Measurements from ENCODE around the gene AFAP1. TPM values are rescaled to one million over a fixed set of nuclear protein-coding genes. Genes with fewer than 3 reads are reported as not detected.
A peak's percentile ranks its signal among the peaks of the same experiment; 100 is the strongest.

The AFAP1 gene
- total RNA-seq, 1 experiment from 2014 or later: 22.5 TPM

- Mint-ChIP-seq H3K27me3 (ENCODE audit: insufficient read depth, unreplicated experiment) (no peaks in the 10 kb centered on the region), H3K9me3 (ENCODE audit: unreplicated experiment) (no peaks in the 10 kb centered on the region), H3K27ac (ENCODE audit: low read depth, unreplicated experiment) (no peak overlapping the region), H3K36me3 (ENCODE audit: insufficient read depth, unreplicated experiment) (peaks cover 6% of the 10 kb centered on the region), H3K4me1 (ENCODE audit: insufficient read depth, unreplicated experiment) (peaks cover 34% of the 10 kb centered on the region), H3K4me3 (ENCODE audit: unreplicated experiment) (no peak overlapping the region)
- ChIA-PET CTCF (interaction anchor here (1.0 kb wide), 1 partner anchor 151 kb away, joined by 3 read pairs; no protein-coding TSS in a partner anchor), POLR2A (interaction anchor here (0.6 to 2.0 kb wide), 2 partner anchors 10 to 418 kb away, joined by 3 to 5 read pairs; no protein-coding TSS in a partner anchor)
- DNase-seq (ENCODE audit: unreplicated experiment): no peak
- intact Hi-C loops (cut with micrococcal nuclease): no loop called here
- TF ChIP-seq CTCF (IDR thresholded peaks at IDR 0.05; ENCODE audit: unreplicated experiment): no peak
- no TSS peak for BruUV-seq (replicated peaks)
Observed at GRCh38 chr4:7966281-7967062, 26.8 kb upstream of the AFAP1 start.

- ChIA-PET POLR2A (interaction anchor here (0.6 to 1.5 kb wide), 2 partner anchors 9 to 13 kb away, joined by 3 read pairs; no protein-coding TSS in a partner anchor), CTCF (interaction anchor here (0.5 to 1.1 kb wide), 4 partner anchors 23 to 163 kb away, joined by 3 to 9 read pairs (median 4); no protein-coding TSS in a partner anchor)
- DNase-seq (ENCODE audit: unreplicated experiment): peak; percentile 91
- H3K36me3 Mint-ChIP-seq (ENCODE audit: insufficient read depth, unreplicated experiment): peaks cover 11% of the 10 kb centered on the region
- H3K4me1 Mint-ChIP-seq (ENCODE audit: insufficient read depth, unreplicated experiment): peaks cover 40% of the 10 kb centered on the region
- intact Hi-C loops (cut with micrococcal nuclease): no loop called here
- H3K4me3 Mint-ChIP-seq (ENCODE audit: unreplicated experiment): no peak overlapping the region
- TF ChIP-seq CTCF (IDR thresholded peaks at IDR 0.05; ENCODE audit: unreplicated experiment): no peak
- BruUV-seq (replicated peaks): no TSS peak
- H3K9me3 Mint-ChIP-seq (ENCODE audit: unreplicated experiment): no peaks in the 10 kb centered on the region
- H3K27ac Mint-ChIP-seq (ENCODE audit: low read depth, unreplicated experiment): peak overlapping the region; percentile 61
- H3K27me3 Mint-ChIP-seq (ENCODE audit: insufficient read depth, unreplicated experiment): no peaks in the 10 kb centered on the region
Observed at GRCh38 chr4:7964890-7965662, 25.4 kb upstream of the AFAP1 start.

GRCh38 chr4:7964459-7964858 lies 24.8 kb upstream of the AFAP1 start:
- Mint-ChIP-seq H3K9me3 (ENCODE audit: unreplicated experiment) (no peaks in the 10 kb centered on the region), H3K4me3 (ENCODE audit: unreplicated experiment) (no peak overlapping the region), H3K4me1 (ENCODE audit: insufficient read depth, unreplicated experiment) (peaks cover 34% of the 10 kb centered on the region), H3K36me3 (ENCODE audit: insufficient read depth, unreplicated experiment) (peaks cover 11% of the 10 kb centered on the region), H3K27ac (ENCODE audit: low read depth, unreplicated experiment) (peak overlapping the region; percentile 61), H3K27me3 (ENCODE audit: insufficient read depth, unreplicated experiment) (no peaks in the 10 kb centered on the region)
- CTCF ChIA-PET: interaction anchor here (0.9 to 1.1 kb wide), 3 partner anchors 23 to 162 kb away, joined by 3 to 9 read pairs (median 4); no protein-coding TSS in a partner anchor
- TF ChIP-seq CTCF (IDR thresholded peaks at IDR 0.05; ENCODE audit: unreplicated experiment): no peak
- no TSS peak for BruUV-seq (replicated peaks)
- DNase-seq (ENCODE audit: unreplicated experiment): no peak
- POLR2A ChIA-PET: interaction anchor here (1.5 kb wide), 1 partner anchor 14 kb away, joined by 3 read pairs; no protein-coding TSS in a partner anchor
- intact Hi-C loops (cut with micrococcal nuclease): no loop called here

GRCh38 chr4:7963691-7964090 lies 24.0 kb upstream of the AFAP1 start:
- Mint-ChIP-seq H3K4me1 (ENCODE audit: insufficient read depth, unreplicated experiment) (peaks cover 32% of the 10 kb centered on the region), H3K4me3 (ENCODE audit: unreplicated experiment) (no peak overlapping the region), H3K9me3 (ENCODE audit: unreplicated experiment) (no peaks in the 10 kb centered on the region), H3K27ac (ENCODE audit: low read depth, unreplicated experiment) (no peak overlapping the region), H3K36me3 (ENCODE audit: insufficient read depth, unreplicated experiment) (peaks cover 11% of the 10 kb centered on the region), H3K27me3 (ENCODE audit: insufficient read depth, unreplicated experiment) (no peaks in the 10 kb centered on the region)
- intact Hi-C loops (cut with micrococcal nuclease): no loop called here
- ChIA-PET POLR2A (interaction anchor here (1.5 kb wide), 1 partner anchor 15 kb away, joined by 3 read pairs; no protein-coding TSS in a partner anchor), CTCF (no interaction called here)
- no TSS peak for BruUV-seq (replicated peaks)
- no peak for TF ChIP-seq CTCF (IDR thresholded peaks at IDR 0.05; ENCODE audit: unreplicated experiment)
- no peak for DNase-seq (ENCODE audit: unreplicated experiment)

Measured in MCF 10A (cell line).